Islet of Langerhans (tissue), 1 donor: ENCODE results near the gene SMOC2.
"Not testable (repeated sequence)": the region's sequence is repeated elsewhere in the genome, so short reads cannot be mapped to it uniquely, and the experiment has no call there.

Experiments
- FAIRE-seq: peaks from one replicate; lab custom pipeline; 2011; peaks lifted over from hg19 to GRCh38; lab: Jason Lieb, UNC

The SMOC2 gene

GRCh38 chr6:168692193-168692914, 251.4 kb downstream of the SMOC2 start:
- no peak for FAIRE-seq

GRCh38 chr6:168692915-168693257, 251.9 kb downstream of the SMOC2 start:
- not testable (repeated sequence) for FAIRE-seq

- FAIRE-seq: not testable (repeated sequence)
Observed at GRCh38 chr6:168694797-168695196, 253.8 kb downstream of the SMOC2 start.

GRCh38 chr6:168695701-168696100, 254.7 kb downstream of the SMOC2 start:
- no peak for FAIRE-seq

GRCh38 chr6:168698923-168699322, 257.9 kb downstream of the SMOC2 start:
- FAIRE-seq: no peak

GRCh38 chr6:168699631-168700295, 258.8 kb downstream of the SMOC2 start:
- FAIRE-seq: no peak

GRCh38 chr6:168700880-168701279, 259.9 kb downstream of the SMOC2 start:
- FAIRE-seq: no peak

GRCh38 chr6:168703990-168704389, 263.0 kb downstream of the SMOC2 start:
- no peak for FAIRE-seq

GRCh38 chr6:168704678-168705077, 263.7 kb downstream of the SMOC2 start:
- FAIRE-seq: no peak

- not testable (repeated sequence) for FAIRE-seq
Observed at GRCh38 chr6:168705271-168705670, 264.3 kb downstream of the SMOC2 start.

GRCh38 chr6:168706471-168707177, 265.6 kb downstream of the SMOC2 start:
- no peak for FAIRE-seq

GRCh38 chr6:168708526-168708925, 267.5 kb downstream of the SMOC2 start:
- FAIRE-seq: no peak

- FAIRE-seq: no peak
Observed at GRCh38 chr6:168708984-168709383, 268.0 kb downstream of the SMOC2 start.

GRCh38 chr6:168709390-168709789, 268.4 kb downstream of the SMOC2 start:
- FAIRE-seq: no peak

GRCh38 chr6:168709991-168710390, 269.0 kb downstream of the SMOC2 start:
- no peak for FAIRE-seq

- FAIRE-seq: no peak
Observed at GRCh38 chr6:168711049-168711640, 270.2 kb downstream of the SMOC2 start.

- FAIRE-seq: no peak
Observed at GRCh38 chr6:168711666-168712300, 270.8 kb downstream of the SMOC2 start.

- FAIRE-seq: no peak
Observed at GRCh38 chr6:168712993-168713392, 272.0 kb downstream of the SMOC2 start.

GRCh38 chr6:168713839-168714238, 272.9 kb downstream of the SMOC2 start:
- no peak for FAIRE-seq

- FAIRE-seq: no peak
Observed at GRCh38 chr6:168714547-168715260, 273.7 kb downstream of the SMOC2 start.

- FAIRE-seq: no peak
Observed at GRCh38 chr6:168715643-168716481, 274.9 kb downstream of the SMOC2 start.
